NCI-H460 (cell line): ENCODE data around the gene DNAI2. TPM values are rescaled to one million over a fixed set of nuclear protein-coding genes. Genes with fewer than 3 reads are reported as not detected.

Experiments used
- DNase-seq: peaks from one replicate; pipeline ENCODE4 v3.0.0-alpha.2; 2016; ENCODE audit warnings: low read depth; ENCODE audit errors: extremely low read depth
- polyA plus RNA-seq: library from polyadenylated mRNA; depleted of rRNA; stranded (reverse); fragments of >200 nt; gene quantifications from 2 replicates; pipeline ENCODE4 v1.2.3, GENCODE V29; 2014; cell fraction: nucleus; rRNA removed
- total RNA-seq: library from RNA; depleted of rRNA; stranded (reverse); fragments of >200 nt; shearing (Covaris generic); gene quantifications from 2 replicates; pipeline ENCODE4 v1.2.3, GENCODE V29; 2014; rRNA removed

The DNAI2 gene
- total RNA-seq = not detected in 2 replicates
- polyA plus RNA-seq = not detected in 2 replicates

GRCh38 chr17:74274060-74274708, at the start of gene DNAI2:
DNAI2 (plus strand) TSS chr17:74274234; CDS start chr17:74281818, 7,584 bp downstream.
- DNase-seq = no peak

- no peak for DNase-seq
Measured at GRCh38 chr17:74224959-74225725, 48.9 kb upstream of the DNAI2 start.

- no peak for DNase-seq
Measured at GRCh38 chr17:74226252-74226651, 47.8 kb upstream of the DNAI2 start.

- DNase-seq = no peak
Measured at GRCh38 chr17:74227271-74228080, 46.6 kb upstream of the DNAI2 start.

GRCh38 chr17:74228306-74228978, 45.6 kb upstream of the DNAI2 start:
- no peak for DNase-seq

- DNase-seq = no peak
Measured at GRCh38 chr17:74230896-74231295, 43.1 kb upstream of the DNAI2 start.

GRCh38 chr17:74231928-74232907, 41.8 kb upstream of the DNAI2 start:
- DNase-seq = no peak

GRCh38 chr17:74233937-74234336, 40.1 kb upstream of the DNAI2 start:
- no peak for DNase-seq

GRCh38 chr17:74234486-74234885, 39.5 kb upstream of the DNAI2 start:
- no peak for DNase-seq

GRCh38 chr17:74235040-74235581, 38.9 kb upstream of the DNAI2 start:
- no peak for DNase-seq

GRCh38 chr17:74235911-74236371, 38.1 kb upstream of the DNAI2 start:
- no peak for DNase-seq

- no peak for DNase-seq
Measured at GRCh38 chr17:74237321-74237720, 36.7 kb upstream of the DNAI2 start.

- no peak for DNase-seq
Measured at GRCh38 chr17:74239172-74239571, 34.9 kb upstream of the DNAI2 start.

- DNase-seq = no peak
Measured at GRCh38 chr17:74240618-74241205, 33.3 kb upstream of the DNAI2 start.

- DNase-seq = no peak
Measured at GRCh38 chr17:74241431-74241830, 32.6 kb upstream of the DNAI2 start.

GRCh38 chr17:74241847-74242246, 32.2 kb upstream of the DNAI2 start:
- DNase-seq = no peak

- DNase-seq = no peak
Measured at GRCh38 chr17:74243013-74243755, 30.9 kb upstream of the DNAI2 start.

GRCh38 chr17:74244128-74244527, 29.9 kb upstream of the DNAI2 start:
- no peak for DNase-seq
